H9 (cell line): ENCODE results near the gene GLT6D1. TPM values are rescaled to one million over a fixed set of nuclear protein-coding genes. Genes with fewer than 3 reads are reported as not detected.

Experiments
- DNase-seq: peaks from one replicate; pipeline ENCODE4 v3.0.0-alpha.2; 2017
- H2AFZ ChIP-seq: one replicate; pipeline ENCODE4 v1.6.1; 2013; ENCODE audit warnings: mild to moderate bottlenecking, low read length, control low read depth, moderate library complexity
- H2AK5ac ChIP-seq: 2 replicates; pipeline ENCODE4 v1.6.1; 2013; ENCODE audit warnings: low read length, control low read depth, mixed read lengths; ENCODE audit not compliant: insufficient read length
- H2BK120ac ChIP-seq: one replicate; pipeline ENCODE4 v1.6.1; 2013; ENCODE audit warnings: low read depth, mild to moderate bottlenecking, low read length, control low read depth, inconsistent platforms; ENCODE audit not compliant: poor library complexity, severe bottlenecking
- H2BK12ac ChIP-seq: 2 replicates; pipeline ENCODE4 v1.6.1; 2013; ENCODE audit warnings: low read length, control low read depth, mixed read lengths, low read depth; ENCODE audit not compliant: insufficient read length
- H2BK15ac ChIP-seq: 2 replicates; pipeline ENCODE4 v1.6.1; 2013; ENCODE audit warnings: low read depth, low read length, control low read depth
- H2BK20ac ChIP-seq: one replicate; pipeline ENCODE4 v1.6.1; 2013; ENCODE audit warnings: low read depth, mild to moderate bottlenecking, low read length, control low read depth, inconsistent platforms; ENCODE audit not compliant: poor library complexity, severe bottlenecking
- H2BK5ac ChIP-seq: 2 replicates; pipeline ENCODE4 v1.6.1; 2013; ENCODE audit warnings: low read length, control low read depth, mixed read lengths; ENCODE audit not compliant: insufficient read length
- H3K14ac ChIP-seq: 2 replicates; pipeline ENCODE4 v1.6.1; 2013; ENCODE audit warnings: low read length, control low read depth; ENCODE audit not compliant: insufficient read depth
- H3K18ac ChIP-seq: 2 replicates; pipeline ENCODE4 v1.6.1; 2013; ENCODE audit warnings: low read depth, mild to moderate bottlenecking, mixed read lengths, low read length, control low read depth; ENCODE audit not compliant: insufficient read length
- H3K23ac ChIP-seq: 2 replicates; pipeline ENCODE4 v1.6.1; 2013; ENCODE audit warnings: low read length, control low read depth, mixed read lengths, low read depth; ENCODE audit not compliant: insufficient read length
- H3K23me2 ChIP-seq: 2 replicates; pipeline ENCODE4 v1.6.1; 2013; ENCODE audit warnings: low read depth, mild to moderate bottlenecking, mixed read lengths, low read length, control low read depth; ENCODE audit not compliant: insufficient read length, poor library complexity, severe bottlenecking
- H3K27ac ChIP-seq: 2 replicates; pipeline ENCODE4 v1.5.1; 2013; ENCODE audit warnings: low read length, control low read depth, mixed read lengths, low read depth; ENCODE audit not compliant: insufficient read length
- H3K27me3 ChIP-seq: 2 replicates; pipeline ENCODE4 v1.6.1; 2013; ENCODE audit warnings: low read length, control low read depth, inconsistent platforms; ENCODE audit not compliant: insufficient read depth
- H3K4ac ChIP-seq: 2 replicates; pipeline ENCODE4 v1.6.1; 2013; ENCODE audit warnings: low read depth, mild to moderate bottlenecking, control low read depth, inconsistent platforms, low read length, moderate library complexity
- H3K4me1 ChIP-seq: 2 replicates; pipeline ENCODE4 v1.6.1; 2013; ENCODE audit warnings: low read length, control low read depth, inconsistent platforms; ENCODE audit not compliant: insufficient read depth
- H3K4me2 ChIP-seq: 2 replicates; pipeline ENCODE4 v1.6.1; 2013; ENCODE audit warnings: low read length, control low read depth, mixed read lengths; ENCODE audit not compliant: insufficient read length, insufficient read depth
- H3K56ac ChIP-seq: 2 replicates; pipeline ENCODE4 v1.6.1; 2013; ENCODE audit warnings: low read depth, mild to moderate bottlenecking, mixed read lengths, low read length, control low read depth; ENCODE audit not compliant: insufficient read length
- H3K79me1 ChIP-seq: 2 replicates; pipeline ENCODE4 v1.6.1; 2013; ENCODE audit warnings: low read depth, mild to moderate bottlenecking, moderate library complexity, low read length, control low read depth, inconsistent platforms; ENCODE audit not compliant: insufficient read depth, poor library complexity, severe bottlenecking
- H3K79me2 ChIP-seq: 2 replicates; pipeline ENCODE4 v1.6.1; 2013; ENCODE audit warnings: low read length, control low read depth, inconsistent platforms; ENCODE audit not compliant: insufficient read depth
- H3K9ac ChIP-seq: 2 replicates; pipeline ENCODE4 v1.6.1; 2013; ENCODE audit warnings: low read length, control low read depth, mixed read lengths; ENCODE audit not compliant: insufficient read length; ENCODE audit errors: extremely low read depth
- H3K9me3 ChIP-seq: one replicate; pipeline ENCODE4 v1.6.1; 2013; ENCODE audit warnings: low read depth, low read length, inconsistent platforms; ENCODE audit not compliant: control insufficient read depth
- H3T11ph ChIP-seq: one replicate; pipeline ENCODE4 v1.6.1; 2013; ENCODE audit warnings: mild to moderate bottlenecking, low read length, control low read depth, inconsistent platforms
- H4K20me1 ChIP-seq: one replicate; pipeline ENCODE4 v1.6.1; 2013; ENCODE audit not compliant: control insufficient read depth, insufficient read length, insufficient read depth
- H4K5ac ChIP-seq: 2 replicates; pipeline ENCODE4 v1.6.1; 2013; ENCODE audit warnings: low read depth, mild to moderate bottlenecking, mixed read lengths, low read length, control low read depth; ENCODE audit not compliant: insufficient read length
- H4K8ac ChIP-seq: replicated peaks from 2 replicates; pipeline ENCODE4 v1.6.1; 2013; ENCODE audit warnings: low read length, control low read depth, mixed read lengths, low read depth; ENCODE audit not compliant: insufficient read length
- H4K91ac ChIP-seq: 2 replicates; pipeline ENCODE4 v1.6.1; 2013; ENCODE audit warnings: low read depth, mild to moderate bottlenecking, moderate library complexity, mixed read lengths, low read length, control low read depth; ENCODE audit not compliant: insufficient read length
- H3K27ac Mint-ChIP-seq, 3 experiments: 2 replicates in 2 of 3; 3 replicates in 1 of 3; pipeline ENCODE4 v1.8.0; 2020 to 2021; ENCODE audit warnings: mixed read lengths in 3 of 3, mild to moderate bottlenecking in 1 of 3, moderate library complexity in 1 of 3
- H3K27me3 Mint-ChIP-seq: 2 replicates; pipeline ENCODE4 v1.8.0; 2021; ENCODE audit warnings: low read depth, mild to moderate bottlenecking, moderate library complexity, mixed read lengths
- H3K36me3 Mint-ChIP-seq, 3 experiments: 2 replicates in 2 of 3; 3 replicates in 1 of 3; pipeline ENCODE4 v1.8.0; 2020 to 2021; ENCODE audit warnings: low read depth in 3 of 3, mixed read lengths in 3 of 3; ENCODE audit not compliant: insufficient read depth in 1 of 3
- H3K4me1 Mint-ChIP-seq, 2 experiments: 2 replicates each; pipeline ENCODE4 v1.8.0; 2020; ENCODE audit warnings: mixed read lengths in 2 of 2
- H3K4me3 Mint-ChIP-seq, 2 experiments: 2 replicates in 1 of 2; 3 replicates in 1 of 2; pipeline ENCODE4 v1.8.0; 2020 to 2021; ENCODE audit warnings: mild to moderate bottlenecking in 2 of 2, mixed read lengths in 2 of 2, moderate library complexity in 1 of 2
- H3K9me3 Mint-ChIP-seq, 2 experiments: 2 replicates in 1 of 2; 3 replicates in 1 of 2; pipeline ENCODE4 v1.8.0; 2020; ENCODE audit warnings: mild to moderate bottlenecking in 2 of 2, mixed read lengths in 2 of 2, moderate library complexity in 1 of 2
- WGBS: extraction: QIAGEN DNeasy Blood & Tissue Kit; methylation state at CpG from one replicate; pipeline ENCODE4 v1.1.7; 2013; ENCODE audit warnings: missing lambda C conversion rate, low lambda C conversion rate, mixed read lengths; ENCODE audit not compliant: insufficient read length; ENCODE audit errors: extremely low coverage; 5-methylcytosine and 5-hydroxymethylcytosine counted together
- total RNA-seq: library from RNA; stranded (reverse); gene quantifications from 2 replicates; pipeline ENCODE4 v1.2.1, GENCODE V29; 2021
- TF ChIP-seq, protein P1 (sequence below): fragments of 200-600 bp; sonication (generic); conservative IDR thresholded peaks from 3 replicates; pipeline ENCODE4 v1.8.0; 2021; ENCODE audit warnings: antibody characterized with exemption, mild to moderate bottlenecking

Gene GLT6D1
- total RNA-seq, 1 experiment from 2014 or later = not detected

DNA sequence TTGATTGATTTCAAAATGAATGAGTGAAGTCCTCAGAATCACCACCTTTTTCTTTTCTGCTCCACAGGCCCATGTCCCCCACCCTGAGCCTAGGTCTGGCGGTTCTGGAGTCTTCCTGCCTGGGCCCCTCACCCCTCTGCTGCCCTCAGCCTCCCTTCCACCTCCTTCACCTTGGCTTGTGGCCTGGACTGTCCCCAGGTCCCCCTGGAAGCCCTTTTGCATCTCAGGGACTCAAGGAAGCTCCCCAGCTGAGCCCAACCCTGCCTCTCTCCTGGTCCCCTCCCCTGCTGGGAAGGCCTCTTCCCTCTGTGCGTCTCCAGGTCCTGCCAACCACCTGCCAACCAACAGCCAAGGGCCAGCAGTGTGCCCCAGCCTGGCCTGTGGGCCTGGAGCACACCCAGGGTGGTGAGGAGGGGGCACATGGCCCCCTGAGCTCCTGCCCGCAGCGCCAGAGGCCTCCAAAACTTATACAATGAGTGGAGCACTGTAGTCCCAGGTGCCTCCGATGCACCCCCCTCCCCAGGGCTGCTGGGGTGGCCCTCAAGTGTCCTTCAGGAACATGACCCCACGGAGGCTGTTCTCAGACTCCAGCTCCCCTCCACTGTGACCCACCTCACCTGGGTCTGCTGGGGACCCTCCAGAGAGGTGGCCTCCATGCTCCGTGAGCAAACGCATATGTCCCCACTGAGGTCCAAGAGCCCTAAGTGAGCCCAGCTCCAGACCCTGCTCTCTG is 20.3 kb downstream of the GLT6D1 start:
- H4K8ac ChIP-seq = no peak overlapping the region
- Mint-ChIP-seq H3K27ac (no peak overlapping the region), H3K36me3 (no peaks in the 10 kb centered on the region), H3K4me1 (no peaks in the 10 kb centered on the region), H3K9me3 (no peaks in the 10 kb centered on the region), H3K4me3 (no peak overlapping the region), H3K27me3 (no peaks in the 10 kb centered on the region)
- TF ChIP-seq, protein P1, sequence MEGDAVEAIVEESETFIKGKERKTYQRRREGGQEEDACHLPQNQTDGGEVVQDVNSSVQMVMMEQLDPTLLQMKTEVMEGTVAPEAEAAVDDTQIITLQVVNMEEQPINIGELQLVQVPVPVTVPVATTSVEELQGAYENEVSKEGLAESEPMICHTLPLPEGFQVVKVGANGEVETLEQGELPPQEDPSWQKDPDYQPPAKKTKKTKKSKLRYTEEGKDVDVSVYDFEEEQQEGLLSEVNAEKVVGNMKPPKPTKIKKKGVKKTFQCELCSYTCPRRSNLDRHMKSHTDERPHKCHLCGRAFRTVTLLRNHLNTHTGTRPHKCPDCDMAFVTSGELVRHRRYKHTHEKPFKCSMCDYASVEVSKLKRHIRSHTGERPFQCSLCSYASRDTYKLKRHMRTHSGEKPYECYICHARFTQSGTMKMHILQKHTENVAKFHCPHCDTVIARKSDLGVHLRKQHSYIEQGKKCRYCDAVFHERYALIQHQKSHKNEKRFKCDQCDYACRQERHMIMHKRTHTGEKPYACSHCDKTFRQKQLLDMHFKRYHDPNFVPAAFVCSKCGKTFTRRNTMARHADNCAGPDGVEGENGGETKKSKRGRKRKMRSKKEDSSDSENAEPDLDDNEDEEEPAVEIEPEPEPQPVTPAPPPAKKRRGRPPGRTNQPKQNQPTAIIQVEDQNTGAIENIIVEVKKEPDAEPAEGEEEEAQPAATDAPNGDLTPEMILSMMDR = no peak
- no peak overlapping the region for H3K4ac ChIP-seq
- H2BK120ac ChIP-seq = no peak overlapping the region
- no peak overlapping the region for H3K27ac ChIP-seq
- H3K56ac ChIP-seq = no peak overlapping the region
- peak; percentile 26 for DNase-seq
- H3K79me1 ChIP-seq = no peaks in the 10 kb centered on the region
- no peak overlapping the region for H2BK20ac ChIP-seq
- H3K27me3 ChIP-seq = no peaks in the 10 kb centered on the region
- WGBS = no CpG with 5 or more reads among the region's 8 CpGs
- no peak overlapping the region for H3T11ph ChIP-seq
- no peaks in the 10 kb centered on the region for H3K23me2 ChIP-seq
- H2BK5ac ChIP-seq = no peak overlapping the region
- H2AFZ ChIP-seq = no peak overlapping the region
- no peak overlapping the region for H4K91ac ChIP-seq
- no peak overlapping the region for H4K5ac ChIP-seq
- no peak overlapping the region for H2AK5ac ChIP-seq
- H3K18ac ChIP-seq = no peak overlapping the region
- no peaks in the 10 kb centered on the region for H3K79me2 ChIP-seq
- H3K14ac ChIP-seq = no peak overlapping the region
- H2BK12ac ChIP-seq = no peak overlapping the region
- no peak overlapping the region for H3K4me2 ChIP-seq
- no peak overlapping the region for H2BK15ac ChIP-seq
- no peak overlapping the region for H3K23ac ChIP-seq
- no peaks in the 10 kb centered on the region for H3K4me1 ChIP-seq
- H4K20me1 ChIP-seq = no peaks in the 10 kb centered on the region
- H3K9me3 ChIP-seq = no peaks in the 10 kb centered on the region
- H3K9ac ChIP-seq = no peak overlapping the region
